Mesenchymal stem cell (in vitro differentiated cells and primary cell): Measurements from ENCODE around the gene CC2D2B.

Experiments
- DNase-seq: peaks from one replicate; pipeline ENCODE4 v3.0.0-alpha.2; 2013
- H2AFZ ChIP-seq: one replicate; pipeline ENCODE4 v1.6.1; 2013; ENCODE audit warnings: low read depth, mild to moderate bottlenecking, control low read depth, inconsistent platforms, low read length, moderate library complexity
- H2AK5ac ChIP-seq: 2 replicates; pipeline ENCODE4 v1.6.1; 2013; ENCODE audit warnings: low read length, moderate library complexity, mild to moderate bottlenecking, inconsistent platforms; ENCODE audit not compliant: severe bottlenecking
- H2BK120ac ChIP-seq: one replicate; pipeline ENCODE4 v1.6.1; 2013; ENCODE audit warnings: low read depth, mild to moderate bottlenecking, inconsistent platforms, low read length, moderate library complexity
- H2BK12ac ChIP-seq, 2 experiments: one replicate each; pipeline ENCODE4 v1.6.1; 2013; ENCODE audit warnings: inconsistent platforms in 2 of 2, low read length in 2 of 2, mild to moderate bottlenecking in 2 of 2, moderate library complexity in 2 of 2, control low read depth in 1 of 2
- H2BK15ac ChIP-seq: one replicate; pipeline ENCODE4 v1.6.1; 2013; ENCODE audit warnings: mild to moderate bottlenecking, low read depth, inconsistent platforms; ENCODE audit not compliant: poor library complexity, severe bottlenecking
- H2BK5ac ChIP-seq: 2 replicates; pipeline ENCODE4 v1.6.1; 2013; ENCODE audit warnings: low read depth, mild to moderate bottlenecking, low read length, control low read depth, inconsistent platforms; ENCODE audit not compliant: poor library complexity, severe bottlenecking
- H3K14ac ChIP-seq, 2 experiments: one replicate each; pipeline ENCODE4 v1.6.1; 2013; ENCODE audit warnings: inconsistent platforms in 2 of 2, low read length in 2 of 2, control low read depth in 1 of 2, mild to moderate bottlenecking in 1 of 2, moderate library complexity in 1 of 2
- H3K18ac ChIP-seq, 2 experiments: one replicate each; pipeline ENCODE4 v1.6.1; 2013; ENCODE audit warnings: inconsistent platforms in 2 of 2, low read length in 2 of 2, control low read depth in 1 of 2, low read depth in 1 of 2, mild to moderate bottlenecking in 1 of 2
- H3K23ac ChIP-seq, 2 experiments: one replicate each; pipeline ENCODE4 v1.6.1; 2013; ENCODE audit warnings: inconsistent platforms in 2 of 2, low read length in 2 of 2, mild to moderate bottlenecking in 2 of 2, moderate library complexity in 2 of 2, control low read depth in 1 of 2
- H3K27ac ChIP-seq: 2 replicates; pipeline ENCODE4 v1.5.1; 2013; ENCODE audit warnings: mild to moderate bottlenecking, moderate library complexity, low read length, control low read depth, inconsistent platforms; ENCODE audit not compliant: poor library complexity, severe bottlenecking
- H3K27me3 ChIP-seq, 2 experiments: 2 replicates each; pipeline versions ENCODE4 v1.6.1 to v1.7.0; 2013; ENCODE audit warnings: low read length in 2 of 2, mild to moderate bottlenecking in 2 of 2, moderate library complexity in 2 of 2, control low read depth in 1 of 2, inconsistent platforms in 1 of 2; ENCODE audit not compliant: control insufficient read depth in 1 of 2, insufficient read depth in 1 of 2
- H3K36me3 ChIP-seq, 2 experiments: 2 replicates each; pipeline versions ENCODE4 v1.6.1 to v1.7.0; 2013; ENCODE audit warnings: low read length in 2 of 2, control low read depth in 1 of 2, inconsistent platforms in 1 of 2, low read depth in 1 of 2, mild to moderate bottlenecking in 1 of 2; ENCODE audit not compliant: insufficient read depth in 2 of 2, control insufficient read depth in 1 of 2
- H3K4ac ChIP-seq, 2 experiments: one replicate each; pipeline ENCODE4 v1.6.1; 2013; ENCODE audit warnings: inconsistent platforms in 2 of 2, low read length in 2 of 2, mild to moderate bottlenecking in 2 of 2, moderate library complexity in 2 of 2, control low read depth in 1 of 2, low read depth in 1 of 2
- H3K4me1 ChIP-seq: 2 replicates; pipeline ENCODE4 v1.6.1; 2013; ENCODE audit warnings: low read depth, low read length, control low read depth; ENCODE audit not compliant: control insufficient read depth, insufficient read depth
- H3K4me2 ChIP-seq: 2 replicates; pipeline ENCODE4 v1.6.1; 2013; ENCODE audit warnings: low read length, mild to moderate bottlenecking, inconsistent platforms; ENCODE audit not compliant: poor library complexity, severe bottlenecking
- H3K4me3 ChIP-seq, 2 experiments: 2 replicates each; pipeline versions ENCODE4 v1.5.1 to v1.7.0; 2013; ENCODE audit warnings: low read length in 2 of 2, mild to moderate bottlenecking in 2 of 2, control low read depth in 1 of 2, low read depth in 1 of 2; ENCODE audit not compliant: insufficient read depth in 1 of 2
- H3K79me1 ChIP-seq: replicated peaks from 2 replicates; pipeline ENCODE4 v1.6.1; 2013; ENCODE audit warnings: mild to moderate bottlenecking, control low read depth, low read length, inconsistent platforms; ENCODE audit not compliant: poor library complexity, severe bottlenecking
- H3K9ac ChIP-seq: 2 replicates; pipeline ENCODE4 v1.7.0; 2013; ENCODE audit warnings: mild to moderate bottlenecking, low read length, moderate library complexity
- H3K9me3 ChIP-seq: 2 replicates; pipeline ENCODE4 v1.7.0; 2013; ENCODE audit warnings: mild to moderate bottlenecking, low read length; ENCODE audit not compliant: control insufficient read depth
- H4K8ac ChIP-seq: one replicate; pipeline ENCODE4 v1.6.1; 2013; ENCODE audit warnings: inconsistent platforms, mild to moderate bottlenecking, low read length, moderate library complexity
- H4K91ac ChIP-seq: one replicate; pipeline ENCODE4 v1.6.1; 2013; ENCODE audit warnings: mild to moderate bottlenecking, low read length, inconsistent platforms
- WGBS: methylation state at CpG from one replicate; pipeline ENCODE4 v1.1.7; 2013; ENCODE audit warnings: mixed read lengths; 5-methylcytosine and 5-hydroxymethylcytosine counted together

CC2D2B gene

GRCh38 chr10:96013956-96014355, 106.2 kb downstream of the CC2D2B start:
- DNase-seq, result no peak
- no peak overlapping the region for H2AFZ ChIP-seq
- H2BK120ac ChIP-seq, result no peak overlapping the region
- no peak overlapping the region for H2BK5ac ChIP-seq
- no peak overlapping the region for H3K14ac ChIP-seq
- H3K9me3 ChIP-seq, result no peaks in the 10 kb centered on the region
- H3K4me1 ChIP-seq, result no peaks in the 10 kb centered on the region
- no peak overlapping the region for H2BK12ac ChIP-seq
- no peak overlapping the region for H2BK15ac ChIP-seq
- no peak overlapping the region for H2AK5ac ChIP-seq
- H3K4me3 ChIP-seq, result no peak overlapping the region
- 72% methylated on average over 1 of the region's 2 CpGs for WGBS
- H3K36me3 ChIP-seq, result no peaks in the 10 kb centered on the region
- no peaks in the 10 kb centered on the region for H3K79me1 ChIP-seq
- H4K8ac ChIP-seq, result no peak overlapping the region
- H3K27me3 ChIP-seq, result peaks cover 0 to 24% of the 10 kb centered on the region in 2 experiments
- no peak overlapping the region for H3K18ac ChIP-seq
- no peak overlapping the region for H3K27ac ChIP-seq
- no peak overlapping the region for H3K4ac ChIP-seq
- no peak overlapping the region for H3K23ac ChIP-seq
- H3K4me2 ChIP-seq, result no peak overlapping the region
- no peak overlapping the region for H3K9ac ChIP-seq
- no peak overlapping the region for H4K91ac ChIP-seq

- no peaks in the 10 kb centered on the region for H3K4me1 ChIP-seq
- H2AFZ ChIP-seq, result no peak overlapping the region
- H3K4me3 ChIP-seq, result no peak overlapping the region
- H2AK5ac ChIP-seq, result no peak overlapping the region
- no peaks in the 10 kb centered on the region for H3K9me3 ChIP-seq
- no peak overlapping the region for H2BK5ac ChIP-seq
- no peak overlapping the region for H3K18ac ChIP-seq
- no peak overlapping the region for H3K9ac ChIP-seq
- no peak overlapping the region for H3K23ac ChIP-seq
- 88% methylated on average over 2 of the region's 2 CpGs for WGBS
- no peak overlapping the region for H2BK120ac ChIP-seq
- H3K36me3 ChIP-seq, result no peaks in the 10 kb centered on the region
- H3K4me2 ChIP-seq, result no peak overlapping the region
- no peaks in the 10 kb centered on the region for H3K79me1 ChIP-seq
- H2BK12ac ChIP-seq, result no peak overlapping the region
- DNase-seq, result no peak
- H3K27me3 ChIP-seq, result peaks cover 0 to 24% of the 10 kb centered on the region in 2 experiments
- H4K8ac ChIP-seq, result no peak overlapping the region
- no peak overlapping the region for H4K91ac ChIP-seq
- no peak overlapping the region for H3K14ac ChIP-seq
- no peak overlapping the region for H2BK15ac ChIP-seq
- H3K27ac ChIP-seq, result no peak overlapping the region
- no peak overlapping the region for H3K4ac ChIP-seq
These were observed 106.8 kb downstream of the CC2D2B start for GRCh38 chr10:96014473-96015102.

GRCh38 chr10:96017191-96017687, 109.5 kb downstream of the CC2D2B start:
- Histone ChIP-seq H3K9me3 (no peaks in the 10 kb centered on the region), H3K4me1 (no peaks in the 10 kb centered on the region), H3K14ac (no peak overlapping the region), H2BK12ac (no peak overlapping the region), H4K91ac (no peak overlapping the region), H3K23ac (no peak overlapping the region), H3K36me3 (no peaks in the 10 kb centered on the region), H2AFZ (no peak overlapping the region), H2BK15ac (no peak overlapping the region), H2AK5ac (no peak overlapping the region), H3K18ac (no peak overlapping the region), H2BK5ac (no peak overlapping the region), H3K79me1 (no peaks in the 10 kb centered on the region), H3K9ac (no peak overlapping the region), H4K8ac (no peak overlapping the region), H3K4me3 (no peak overlapping the region), H3K4me2 (no peak overlapping the region), H3K27me3 (peaks cover 0 to 14% of the 10 kb centered on the region in 2 experiments), H3K4ac (no peak overlapping the region), H3K27ac (no peak overlapping the region), H2BK120ac (no peak overlapping the region)
- peak; percentile 79 for DNase-seq
- WGBS, result 29% methylated on average over 4 of the region's 5 CpGs

GRCh38 chr10:96021332-96021731, 113.6 kb downstream of the CC2D2B start:
- Histone ChIP-seq H2BK15ac (no peak overlapping the region), H2AFZ (no peak overlapping the region), H3K4me2 (no peak overlapping the region), H3K18ac (no peak overlapping the region), H3K27ac (no peak overlapping the region), H2BK12ac (no peak overlapping the region), H2BK5ac (no peak overlapping the region), H3K4me3 (no peak overlapping the region), H3K4me1 (peaks cover 2% of the 10 kb centered on the region), H3K79me1 (no peaks in the 10 kb centered on the region), H2BK120ac (no peak overlapping the region), H3K4ac (no peak overlapping the region), H2AK5ac (no peak overlapping the region), H3K14ac (no peak overlapping the region), H3K23ac (no peak overlapping the region), H3K36me3 (no peaks in the 10 kb centered on the region), H3K9me3 (no peaks in the 10 kb centered on the region), H3K27me3 (peaks cover 0 to 7% of the 10 kb centered on the region in 2 experiments), H4K8ac (no peak overlapping the region), H3K9ac (no peak overlapping the region), H4K91ac (no peak overlapping the region)
- no CpG with 5 or more reads among the region's 1 CpG for WGBS
- no peak for DNase-seq
